K562 (cell line): ENCODE results near the gene LRP1-AS. TPM values are rescaled to one million over a fixed set of nuclear protein-coding genes. Genes with fewer than 3 reads are reported as not detected.

Experiments
- ATAC-seq: fragments of 200-7000 bp; cut with Tn5 transposase; 3 replicates; pipeline ENCODE4 v1.9.1; 2020; ENCODE audit warnings: moderate library complexity
- BruUV-seq: library from RNA; stranded (reverse); fragments of 400-500 nt; replicated peaks from 2 replicates; lab custom pipeline; 2021; lab: Mats Ljungman, UMichigan
- CTCF ChIA-PET: fragments of 300-600 bp; formaldehyde crosslinking; extraction: SDS; loops from one replicate; lab custom pipeline; 2021; ENCODE audit warnings: low intra/inter-chr PET ratio; lab: Yijun Ruan, JAX
- POLR2A ChIA-PET: fragments of 300-600, 350-650 bp; sonication (Branson Sonifier 250); formaldehyde crosslinking; extraction: SDS; loops from one replicate; lab custom pipeline; 2021; ENCODE audit warnings: antibody characterized with exemption, inconsistent platforms; lab: Yijun Ruan, JAX
- DNase-seq, 4 experiments: peaks; one replicate each; pipeline versions ENCODE4 v3.0.0 to v3.0.0-alpha.2; 2011 to 2018; ENCODE audit warnings: low spot score in 3 of 4, mixed read lengths in 3 of 4; ENCODE audit errors: extremely low read depth in 1 of 4
- FAIRE-seq: peaks from 2 replicates; lab custom pipeline; 2011; peaks lifted over from hg19 to GRCh38; lab: Jason Lieb, UNC
- H2AFZ ChIP-seq: 2 replicates; pipeline ENCODE4 v1.6.0; 2011; ENCODE audit warnings: low read depth, low read length, control low read depth, inconsistent platforms
- H3K27ac ChIP-seq: fragments of 200-600 bp; 3 replicates; pipeline ENCODE4 v1.8.0; 2011; ENCODE audit warnings: low read depth, mild to moderate bottlenecking, control low read depth, inconsistent platforms, low read length, moderate library complexity, mixed read lengths; ENCODE audit errors: extremely low read depth
- H3K27me3 ChIP-seq, 2 experiments: fragments of 300-600 bp in 1 of 2; 2 replicates in 1 of 2; 3 replicates in 1 of 2; pipeline versions ENCODE4 v1.6.0 to v1.8.0; 2011; ENCODE audit warnings: inconsistent platforms in 2 of 2, low read length in 2 of 2, mild to moderate bottlenecking in 1 of 2, mixed read lengths in 1 of 2, moderate library complexity in 1 of 2; ENCODE audit not compliant: control insufficient read depth in 2 of 2, insufficient read depth in 2 of 2
- H3K36me3 ChIP-seq: fragments of 300-600 bp; 3 replicates; pipeline ENCODE4 v1.8.0; 2011; ENCODE audit warnings: mild to moderate bottlenecking, low read length, inconsistent platforms; ENCODE audit not compliant: control insufficient read depth, insufficient read depth
- H3K4me1 ChIP-seq, 2 experiments: fragments of 200-600 bp in 1 of 2; replicated peaks in 1 of 2; 2 replicates in 1 of 2; 3 replicates in 1 of 2; pipeline versions ENCODE4 v1.5.1 to v1.8.0; 2011; ENCODE audit warnings: inconsistent platforms in 2 of 2, low read length in 2 of 2, mild to moderate bottlenecking in 1 of 2, mixed read lengths in 1 of 2, moderate library complexity in 1 of 2; ENCODE audit not compliant: control insufficient read depth in 2 of 2, insufficient read depth in 2 of 2
- H3K4me2 ChIP-seq: 2 replicates; pipeline ENCODE4 v1.6.1; 2011; ENCODE audit warnings: low read length, control low read depth, inconsistent platforms, mixed read lengths; ENCODE audit not compliant: insufficient read depth
- H3K4me3 ChIP-seq: fragments of 200-600 bp; sonication (generic), shearing (Covaris generic); 2 replicates; pipeline ENCODE4 v1.5.1; 2016; ENCODE audit warnings: control low read depth, inconsistent platforms
- H3K79me2 ChIP-seq: fragments of 200-600 bp; 3 replicates; pipeline ENCODE4 v1.8.0; 2011; ENCODE audit warnings: low read length, inconsistent platforms; ENCODE audit not compliant: control insufficient read depth, insufficient read depth
- H3K9ac ChIP-seq, 2 experiments: 2 replicates each; pipeline versions ENCODE4 v1.6.0 to v1.6.1; 2011; ENCODE audit warnings: low read depth in 2 of 2, low read length in 2 of 2, control low read depth in 1 of 2, inconsistent platforms in 1 of 2, mild to moderate bottlenecking in 1 of 2, mixed read lengths in 1 of 2; ENCODE audit not compliant: insufficient read depth in 1 of 2
- H3K9me1 ChIP-seq: one replicate; pipeline ENCODE4 v1.6.0; 2011; ENCODE audit warnings: inconsistent platforms, mild to moderate bottlenecking, low read length, moderate library complexity; ENCODE audit not compliant: control insufficient read depth, insufficient read depth
- H3K9me3 ChIP-seq: replicated peaks from 2 replicates; pipeline ENCODE4 v1.5.1; 2011; ENCODE audit warnings: low read depth, low read length, inconsistent platforms; ENCODE audit not compliant: control insufficient read depth, insufficient read depth
- H4K20me1 ChIP-seq: replicated peaks from 2 replicates; pipeline ENCODE4 v1.6.1; 2011; ENCODE audit warnings: low read length, inconsistent platforms, mixed read lengths; ENCODE audit not compliant: control insufficient read depth, insufficient read depth
- CHD2 ChIP-seq: IDR thresholded peaks from 2 replicates; pipeline ENCODE4 v1.6.1; 2011; ENCODE audit warnings: low read depth, low read length
- GATA2 ChIP-seq: sonication (generic); formaldehyde crosslinking; IDR thresholded peaks from 2 replicates; pipeline ENCODE4 v1.4.0; 2020; ENCODE audit warnings: mild to moderate bottlenecking, missing genetic modification reagents
- HDGF ChIP-seq: fragments of 450-650 bp; IDR thresholded peaks from 2 replicates; pipeline ENCODE4 v1.6.1; 2016
- JUND ChIP-seq, 2 experiments: IDR thresholded peaks; 2 replicates in 1 of 2; 3 replicates in 1 of 2; pipeline ENCODE4 v1.6.1; 2011; ENCODE audit warnings: borderline replicate concordance in 2 of 2, low read depth in 2 of 2, low read length in 2 of 2, improper control_type of control experiment in 1 of 2, missing biosample characterization in 1 of 2, missing genetic modification characterization in 1 of 2, missing genetic modification reagents in 1 of 2
- KAT7 ChIP-seq: sonication (generic); formaldehyde crosslinking; IDR thresholded peaks from 2 replicates; pipeline ENCODE4 v1.8.0; 2022; ENCODE audit warnings: missing genetic modification reagents, mild to moderate bottlenecking, borderline replicate concordance
- LEF1 ChIP-seq: fragments of 450-650 bp; IDR thresholded peaks from 2 replicates; pipeline ENCODE4 v1.6.1; 2016; ENCODE audit warnings: mild to moderate bottlenecking
- NEUROD1 ChIP-seq: fragments of 150-350 bp; IDR thresholded peaks from 2 replicates; pipeline ENCODE4 v1.6.1; 2014; ENCODE audit warnings: borderline replicate concordance, low read length, low read depth; ENCODE audit not compliant: partially characterized antibody
- PHF20 ChIP-seq: fragments of 450-650 bp; IDR thresholded peaks from 2 replicates; pipeline ENCODE4 v1.6.1; 2018; ENCODE audit not compliant: partially characterized antibody
- RBM14 ChIP-seq: fragments of 200-400 bp; formaldehyde crosslinking; IDR thresholded peaks from 2 replicates; pipeline ENCODE4 v1.6.1; 2018; ENCODE audit warnings: low read depth, mild to moderate bottlenecking, low read length, moderate library complexity, borderline replicate concordance; ENCODE audit not compliant: insufficient read depth
- ZKSCAN1 ChIP-seq: fragments of 150-350 bp; IDR thresholded peaks from 2 replicates; pipeline ENCODE4 v1.6.1; 2016; ENCODE audit warnings: low read depth, low read length
- ZNF217 ChIP-seq: sonication (generic); formaldehyde crosslinking; IDR thresholded peaks from 2 replicates; pipeline ENCODE4 v1.8.0; 2022; ENCODE audit warnings: mild to moderate bottlenecking, missing genetic modification reagents
- ZNF23 ChIP-seq: fragments of 250-450 bp; sonication (Bioruptor Pico); IDR thresholded peaks from 2 replicates; pipeline ENCODE4 v1.4.0; 2020; ENCODE audit warnings: mild to moderate bottlenecking
- WGBS: fragments of 100-300 bp; shearing (Covaris generic); methylation state at CpG from one replicate; pipeline ENCODE4 v1.1.6; 2016; ENCODE audit warnings: low coverage, mixed read lengths; ENCODE audit not compliant: insufficient coverage; ENCODE audit errors: missing lambda C conversion rate; 5-methylcytosine and 5-hydroxymethylcytosine counted together
- in situ Hi-C: fragments of 300-500 bp; cut with MboI; formaldehyde crosslinking; loops from 4 replicates; pipeline ENCODE4 v1.15.0; 2018; ENCODE audit warnings: inconsistent platforms, mixed read lengths
- intact Hi-C: fragments of 100-400 bp; cut with micrococcal nuclease; formaldehyde crosslinking; loops from 2 replicates; pipeline ENCODE4 v1.14.2; 2022
- polyA plus RNA-seq, 8 experiments: library from polyadenylated mRNA; depleted of rRNA in 4 of 8; stranded (reverse) in 5 of 8; unstranded in 3 of 8; fragments of >200 nt; fragmentation: Nextera tagmentation in 2 of 8; fragmentation: Illumina TruSeq in 1 of 8; extraction: Ambion mirVana in 2 of 8; extraction: Trizol in 1 of 8; gene quantifications; 2 replicates each; pipeline versions ENCODE4 v1.2.1 to v1.2.3, GENCODE V29; 2011 to 2014; ENCODE audit warnings: inconsistent platforms in 1 of 8, missing spikeins in 1 of 8
- total RNA-seq, 7 experiments: library from RNA; depleted of rRNA in 6 of 7; stranded (reverse); fragments of >200 nt in 6 of 7; fragmentation: Illumina TruSeq in 2 of 7; extraction: Trizol in 2 of 7; gene quantifications; 2 replicates each; pipeline versions ENCODE4 v1.2.1 to v1.2.3, GENCODE V29; 2011 to 2021; ENCODE audit warnings: low replicate concordance in 1 of 7
- TF ChIP-seq, protein P1 (sequence below): fragments of 250-450 bp; sonication (Bioruptor Pico); IDR thresholded peaks from 2 replicates; pipeline ENCODE4 v1.4.0; 2020; ENCODE audit warnings: mild to moderate bottlenecking
- TF ChIP-seq, protein P2 (sequence below): fragments of 250-450 bp; sonication (Bioruptor Pico); IDR thresholded peaks from 2 replicates; pipeline ENCODE4 v1.4.0; 2020; ENCODE audit warnings: borderline replicate concordance
- TF ChIP-seq, protein P3 (sequence below): fragments of 250-450 bp; sonication (Bioruptor Pico); IDR thresholded peaks from 2 replicates; pipeline ENCODE4 v1.5.0; 2021; ENCODE audit warnings: mild to moderate bottlenecking, borderline replicate concordance

Gene LRP1-AS
- total and polyA plus RNA-seq, 9 of the 15 experiments (the other 6 are each of a cell fraction or from before 2014, with no cell fraction given): not detected

DNA sequence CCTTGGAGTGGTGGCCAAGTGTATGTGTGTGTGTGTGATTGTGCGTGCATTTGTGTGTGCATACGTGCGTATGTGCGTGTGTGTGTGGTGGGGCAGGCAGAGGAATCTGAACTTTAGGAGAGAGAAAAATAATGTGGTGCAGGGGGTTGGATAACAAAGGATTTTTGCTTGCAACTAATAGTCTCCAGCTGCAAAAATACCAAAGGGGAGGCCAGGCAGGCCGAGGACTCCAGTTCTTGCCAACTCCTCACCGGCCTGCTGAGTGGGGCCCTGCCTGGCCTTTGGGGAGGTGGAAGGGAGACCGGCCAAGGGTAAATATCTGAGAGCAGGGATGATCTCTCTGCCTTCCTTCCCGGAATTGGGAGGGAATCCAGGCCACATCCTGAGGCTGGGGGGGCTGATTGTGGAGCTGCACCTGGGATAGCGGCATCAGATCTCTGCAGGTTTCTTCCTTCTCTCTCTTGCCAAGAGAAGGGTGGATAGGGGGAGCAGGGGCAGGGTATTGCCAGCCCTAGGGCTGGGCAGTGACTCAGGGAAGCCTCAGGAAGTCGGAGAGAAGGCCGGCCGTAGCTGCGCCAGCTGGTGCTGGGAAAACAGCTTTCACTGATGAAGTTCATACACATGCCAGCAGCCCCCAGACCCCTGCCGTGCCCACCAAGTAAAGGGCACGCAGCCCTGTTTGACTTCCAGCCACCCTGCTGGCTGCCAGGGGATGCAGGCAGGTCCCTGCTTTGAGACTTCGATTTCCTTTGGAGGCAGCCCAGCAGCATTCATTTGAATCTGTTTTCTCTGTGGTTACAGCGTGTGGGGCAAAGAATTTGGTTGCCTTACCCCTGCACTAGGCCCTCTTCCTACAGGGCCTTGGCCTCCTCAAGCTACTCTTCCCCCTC, 4.6 kb upstream of the LRP1-AS start:
- Histone ChIP-seq H4K20me1 (no peaks in the 10 kb centered on the region), H2AFZ (no peak overlapping the region), H3K9me3 (no peaks in the 10 kb centered on the region), H3K79me2 (no peaks in the 10 kb centered on the region), H3K4me1 (peaks cover 11 to 14% of the 10 kb centered on the region in 2 experiments), H3K4me3 (no peak overlapping the region), H3K4me2 (no peak overlapping the region), H3K27ac (no peak overlapping the region), H3K9ac (no peak overlapping the region), H3K27me3 (peaks cover 3 to 8% of the 10 kb centered on the region in 2 experiments; a peak in 3 of 5 replicates), H3K9me1 (no peaks in the 10 kb centered on the region), H3K36me3 (no peaks in the 10 kb centered on the region)
- no peak for FAIRE-seq
- BruUV-seq: no TSS peak
- 33% methylated on average over 17 of the region's 17 CpGs for WGBS
- intact Hi-C loops: no loop called here
- ATAC-seq: no peak
- no peak for DNase-seq
- in situ Hi-C loops: no loop called here
- CTCF ChIA-PET: no interaction called here
- POLR2A ChIA-PET: no interaction called here
- TF ChIP-seq, protein P1, sequence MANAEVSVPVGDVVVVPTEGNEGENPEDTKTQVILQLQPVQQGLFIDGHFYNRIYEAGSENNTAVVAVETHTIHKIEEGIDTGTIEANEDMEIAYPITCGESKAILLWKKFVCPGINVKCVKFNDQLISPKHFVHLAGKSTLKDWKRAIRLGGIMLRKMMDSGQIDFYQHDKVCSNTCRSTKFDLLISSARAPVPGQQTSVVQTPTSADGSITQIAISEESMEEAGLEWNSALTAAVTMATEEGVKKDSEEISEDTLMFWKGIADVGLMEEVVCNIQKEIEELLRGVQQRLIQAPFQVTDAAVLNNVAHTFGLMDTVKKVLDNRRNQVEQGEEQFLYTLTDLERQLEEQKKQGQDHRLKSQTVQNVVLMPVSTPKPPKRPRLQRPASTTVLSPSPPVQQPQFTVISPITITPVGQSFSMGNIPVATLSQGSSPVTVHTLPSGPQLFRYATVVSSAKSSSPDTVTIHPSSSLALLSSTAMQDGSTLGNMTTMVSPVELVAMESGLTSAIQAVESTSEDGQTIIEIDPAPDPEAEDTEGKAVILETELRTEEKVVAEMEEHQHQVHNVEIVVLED: no peak
- TF ChIP-seq NEUROD1 (no peak), LEF1 (no peak), CHD2 (no peak), PHF20 (no peak), ZNF23 (no peak), ZNF217 (CRISPR knock-in tag) (no peak), ZKSCAN1 (no peak), KAT7 (CRISPR knock-in tag) (no peak), JUND (IDR thresholded peaks at IDR 0.05; ENCODE audit: borderline replicate concordance, low read depth, low read length) (no peak), JUND (tag; IDR thresholded peaks at IDR 0.05; ENCODE audit: borderline replicate concordance, low read depth, low read length) (no peak), HDGF (no peak), GATA2 (no peak), RBM14 (no peak)
- TF ChIP-seq, protein P2, sequence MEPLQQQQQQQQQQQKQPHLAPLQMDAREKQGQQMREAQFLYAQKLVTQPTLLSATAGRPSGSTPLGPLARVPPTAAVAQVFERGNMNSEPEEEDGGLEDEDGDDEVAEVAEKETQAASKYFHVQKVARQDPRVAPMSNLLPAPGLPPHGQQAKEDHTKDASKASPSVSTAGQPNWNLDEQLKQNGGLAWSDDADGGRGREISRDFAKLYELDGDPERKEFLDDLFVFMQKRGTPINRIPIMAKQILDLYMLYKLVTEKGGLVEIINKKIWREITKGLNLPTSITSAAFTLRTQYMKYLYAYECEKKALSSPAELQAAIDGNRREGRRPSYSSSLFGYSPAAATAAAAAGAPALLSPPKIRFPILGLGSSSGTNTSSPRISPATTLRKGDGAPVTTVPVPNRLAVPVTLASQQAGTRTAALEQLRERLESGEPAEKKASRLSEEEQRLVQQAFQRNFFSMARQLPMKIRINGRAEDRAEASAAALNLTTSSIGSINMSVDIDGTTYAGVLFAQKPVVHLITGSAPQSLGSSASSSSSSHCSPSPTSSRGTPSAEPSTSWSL (CRISPR knock-in tag): no peak
- TF ChIP-seq, protein P3, sequence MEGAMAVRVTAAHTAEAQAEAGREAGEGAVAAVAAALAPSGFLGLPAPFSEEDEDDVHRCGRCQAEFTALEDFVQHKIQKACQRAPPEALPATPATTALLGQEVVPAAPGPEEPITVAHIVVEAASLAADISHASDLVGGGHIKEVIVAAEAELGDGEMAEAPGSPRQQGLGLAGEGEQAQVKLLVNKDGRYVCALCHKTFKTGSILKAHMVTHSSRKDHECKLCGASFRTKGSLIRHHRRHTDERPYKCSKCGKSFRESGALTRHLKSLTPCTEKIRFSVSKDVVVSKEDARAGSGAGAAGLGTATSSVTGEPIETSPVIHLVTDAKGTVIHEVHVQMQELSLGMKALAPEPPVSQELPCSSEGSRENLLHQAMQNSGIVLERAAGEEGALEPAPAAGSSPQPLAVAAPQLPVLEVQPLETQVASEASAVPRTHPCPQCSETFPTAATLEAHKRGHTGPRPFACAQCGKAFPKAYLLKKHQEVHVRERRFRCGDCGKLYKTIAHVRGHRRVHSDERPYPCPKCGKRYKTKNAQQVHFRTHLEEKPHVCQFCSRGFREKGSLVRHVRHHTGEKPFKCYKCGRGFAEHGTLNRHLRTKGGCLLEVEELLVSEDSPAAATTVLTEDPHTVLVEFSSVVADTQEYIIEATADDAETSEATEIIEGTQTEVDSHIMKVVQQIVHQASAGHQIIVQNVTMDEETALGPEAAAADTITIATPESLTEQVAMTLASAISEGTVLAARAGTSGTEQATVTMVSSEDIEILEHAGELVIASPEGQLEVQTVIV (CRISPR knock-in tag): no peak
